Breast epithelium (tissue), 3 donors: Measurements from ENCODE around the gene FFAR1.

ENCODE experiments used
- CTCF ChIP-seq, 3 donors: fragments of 450-650 bp; IDR thresholded peaks; one replicate each; pipeline ENCODE4 v1.5.1; 2016 to 2017; ENCODE audit warnings: antibody characterized with exemption in 3 of 3, mild to moderate bottlenecking in 3 of 3, moderate library complexity in 3 of 3
- POLR2A ChIP-seq: fragments of 450-650 bp; IDR thresholded peaks from one replicate; pipeline ENCODE4 v1.6.1; 2016; ENCODE audit warnings: antibody characterized with exemption, mild to moderate bottlenecking, moderate library complexity
- POLR2AphosphoS5 ChIP-seq, 3 donors: sonication (generic); formaldehyde crosslinking; IDR thresholded peaks; one replicate each; pipeline ENCODE4 v1.6.1; 2017; ENCODE audit warnings: antibody characterized with exemption in 3 of 3

DNA sequence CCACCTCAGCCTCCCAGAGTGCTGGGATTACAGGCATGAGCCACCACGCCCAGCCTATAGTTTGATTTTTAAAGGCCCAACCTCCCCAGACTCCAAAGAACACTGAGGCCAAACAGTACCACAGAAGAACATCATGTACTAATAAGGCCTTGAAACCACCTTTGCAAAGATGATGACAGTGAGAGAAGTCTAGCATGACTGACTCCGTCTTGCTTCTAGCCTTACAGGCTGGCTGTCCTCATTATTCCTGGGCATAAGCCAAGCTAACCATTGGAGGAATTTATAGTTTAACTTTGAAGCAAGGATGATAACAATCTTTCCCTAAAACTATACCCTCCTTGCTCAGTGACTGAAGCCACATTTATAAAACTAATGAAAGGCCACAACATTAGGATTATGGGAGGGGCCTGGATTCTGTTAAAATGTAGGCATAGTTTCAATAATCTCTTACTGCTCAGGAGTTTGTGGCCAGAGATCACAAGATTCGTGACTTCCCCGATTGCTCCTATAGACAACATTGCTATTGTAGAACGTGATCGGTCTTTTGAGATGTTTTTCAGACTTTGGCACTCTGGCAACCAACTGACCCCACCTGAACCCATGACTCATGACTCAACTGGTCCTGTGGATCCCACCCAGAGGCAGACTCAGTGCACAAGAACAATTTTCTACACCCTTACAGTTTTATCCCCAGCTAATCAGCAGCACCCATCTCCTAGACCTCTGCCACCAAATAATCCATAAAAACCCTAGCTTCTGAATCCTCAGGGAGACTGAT is 40.8 kb downstream of the FFAR1 start:
- TF ChIP-seq CTCF (IDR thresholded peaks at IDR 0.05) (no peak), POLR2A (no peak), POLR2AphosphoS5 (IDR thresholded peaks at IDR 0.05) (no peak)
